Osteoblast (primary cell): Measurements from ENCODE around the gene ELOVL6. TPM values are rescaled to one million over a fixed set of nuclear protein-coding genes. Genes with fewer than 3 reads are reported as not detected.
A peak's percentile ranks its signal among the peaks of the same experiment; 100 is the strongest.

Source experiments
- DNase-seq: peaks from one replicate; pipeline ENCODE4 v3.0.0; 2011; ENCODE audit warnings: low spot score, mixed read lengths; ENCODE audit not compliant: insufficient read length; ENCODE audit errors: missing footprints
- H2AFZ ChIP-seq: 2 replicates; pipeline ENCODE4 v1.6.0; 2011; ENCODE audit warnings: mild to moderate bottlenecking, low read length
- H3K27ac ChIP-seq: 2 replicates; pipeline ENCODE4 v1.5.1; 2011; ENCODE audit warnings: mild to moderate bottlenecking, low read depth, low read length, moderate library complexity
- H3K27me3 ChIP-seq: 2 replicates; pipeline ENCODE4 v1.6.0; 2012; ENCODE audit warnings: mild to moderate bottlenecking, control low read depth, inconsistent platforms, low read length, moderate library complexity; ENCODE audit not compliant: insufficient read depth
- H3K36me3 ChIP-seq: 2 replicates; pipeline ENCODE4 v1.5.1; 2011; ENCODE audit warnings: mild to moderate bottlenecking, low read length, control low read depth, moderate library complexity; ENCODE audit not compliant: insufficient read depth
- H3K4me1 ChIP-seq: 2 replicates; pipeline ENCODE4 v1.5.1; 2011; ENCODE audit warnings: mild to moderate bottlenecking, low read length, control low read depth, moderate library complexity; ENCODE audit not compliant: insufficient read depth
- H3K4me2 ChIP-seq: 2 replicates; pipeline ENCODE4 v1.6.0; 2011; ENCODE audit warnings: mild to moderate bottlenecking, low read length; ENCODE audit not compliant: insufficient read depth
- H3K4me3 ChIP-seq: fragments of 200-600 bp; sonication (generic); 3 replicates; pipeline ENCODE4 v1.5.1; 2012; ENCODE audit warnings: mild to moderate bottlenecking, low read length, inconsistent platforms; ENCODE audit not compliant: insufficient read depth
- H3K79me2 ChIP-seq: 2 replicates; pipeline ENCODE4 v1.6.0; 2012; ENCODE audit warnings: mild to moderate bottlenecking, low read length, control low read depth, inconsistent platforms; ENCODE audit not compliant: insufficient read depth
- H3K9me3 ChIP-seq: 2 replicates; pipeline ENCODE4 v1.5.1; 2011; ENCODE audit warnings: low read depth, low read length, control low read depth
- H4K20me1 ChIP-seq: 2 replicates; pipeline ENCODE4 v1.6.0; 2012; ENCODE audit warnings: mild to moderate bottlenecking, low read length, control low read depth; ENCODE audit not compliant: insufficient read depth
- total RNA-seq: library from RNA; depleted of rRNA; stranded (reverse); fragments of >200 nt; gene quantifications from 2 replicates; pipeline ENCODE4 v1.2.3, GENCODE V29; 2012
- TF ChIP-seq, protein P1 (sequence below): IDR thresholded peaks from 2 replicates; pipeline ENCODE4 v1.5.1; 2011; ENCODE audit warnings: mild to moderate bottlenecking, low read depth, low read length, moderate library complexity; ENCODE audit errors: extremely low read depth

Gene ELOVL6
- total RNA-seq, 1 donor, result 12.7 TPM

DNA sequence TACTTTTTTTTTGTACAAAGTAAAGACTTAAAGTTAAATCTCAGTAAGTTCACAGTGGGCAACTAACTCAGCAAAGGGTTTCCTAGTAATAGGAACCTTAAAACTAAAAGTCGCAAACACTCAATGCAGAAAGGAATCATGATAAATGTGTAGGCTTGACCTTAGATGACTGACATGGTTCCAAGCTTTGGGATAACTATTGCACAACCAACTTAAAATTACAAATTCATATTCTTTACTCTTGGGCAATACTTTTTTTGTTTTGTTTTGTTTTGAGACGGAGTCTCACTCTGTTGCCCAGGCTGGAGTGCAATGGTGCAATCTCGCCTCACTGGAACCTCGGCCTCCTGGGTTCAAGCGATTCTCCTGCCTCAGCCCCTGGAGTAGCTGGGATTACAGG, 8.2 kb downstream of the ELOVL6 start:
- H3K4me2 ChIP-seq, result no peak overlapping the region
- no peak overlapping the region for H3K27ac ChIP-seq
- no peak overlapping the region for H2AFZ ChIP-seq
- H3K36me3 ChIP-seq, result peaks cover 5% of the 10 kb centered on the region
- peaks cover 9% of the 10 kb centered on the region for H3K4me1 ChIP-seq
- H3K4me3 ChIP-seq, result no peak overlapping the region
- no peaks in the 10 kb centered on the region for H4K20me1 ChIP-seq
- H3K9me3 ChIP-seq, result no peaks in the 10 kb centered on the region
- TF ChIP-seq, protein P1, sequence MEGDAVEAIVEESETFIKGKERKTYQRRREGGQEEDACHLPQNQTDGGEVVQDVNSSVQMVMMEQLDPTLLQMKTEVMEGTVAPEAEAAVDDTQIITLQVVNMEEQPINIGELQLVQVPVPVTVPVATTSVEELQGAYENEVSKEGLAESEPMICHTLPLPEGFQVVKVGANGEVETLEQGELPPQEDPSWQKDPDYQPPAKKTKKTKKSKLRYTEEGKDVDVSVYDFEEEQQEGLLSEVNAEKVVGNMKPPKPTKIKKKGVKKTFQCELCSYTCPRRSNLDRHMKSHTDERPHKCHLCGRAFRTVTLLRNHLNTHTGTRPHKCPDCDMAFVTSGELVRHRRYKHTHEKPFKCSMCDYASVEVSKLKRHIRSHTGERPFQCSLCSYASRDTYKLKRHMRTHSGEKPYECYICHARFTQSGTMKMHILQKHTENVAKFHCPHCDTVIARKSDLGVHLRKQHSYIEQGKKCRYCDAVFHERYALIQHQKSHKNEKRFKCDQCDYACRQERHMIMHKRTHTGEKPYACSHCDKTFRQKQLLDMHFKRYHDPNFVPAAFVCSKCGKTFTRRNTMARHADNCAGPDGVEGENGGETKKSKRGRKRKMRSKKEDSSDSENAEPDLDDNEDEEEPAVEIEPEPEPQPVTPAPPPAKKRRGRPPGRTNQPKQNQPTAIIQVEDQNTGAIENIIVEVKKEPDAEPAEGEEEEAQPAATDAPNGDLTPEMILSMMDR, result no peak
- no peak for DNase-seq
- H3K27me3 ChIP-seq, result no peaks in the 10 kb centered on the region
- H3K79me2 ChIP-seq, result peaks cover 65% of the 10 kb centered on the region

DNA sequence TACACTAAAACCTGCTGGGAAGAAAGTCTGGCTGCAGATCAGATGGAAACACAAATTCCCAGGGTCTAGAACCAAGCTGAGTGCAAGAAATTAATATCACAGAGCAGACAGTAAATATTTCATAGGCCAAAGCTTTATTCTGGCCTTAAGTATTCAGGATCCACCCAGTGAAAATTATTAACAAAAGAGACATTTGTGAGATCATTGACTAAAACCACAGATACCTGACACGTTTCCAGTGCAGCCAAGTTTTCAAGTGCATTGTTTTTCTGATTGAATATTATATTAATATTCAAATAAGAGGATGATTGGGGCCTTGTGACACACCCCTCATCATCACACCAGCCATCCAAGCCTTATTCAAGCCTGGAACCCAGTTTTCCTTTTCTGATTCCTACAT, 10.3 kb downstream of the ELOVL6 start:
- Histone ChIP-seq H4K20me1 (peaks cover 3% of the 10 kb centered on the region), H3K36me3 (no peaks in the 10 kb centered on the region), H3K79me2 (peaks cover 67% of the 10 kb centered on the region), H3K4me1 (peaks cover 13% of the 10 kb centered on the region), H3K4me2 (no peak overlapping the region), H3K9me3 (no peaks in the 10 kb centered on the region), H3K27me3 (no peaks in the 10 kb centered on the region), H2AFZ (no peak overlapping the region), H3K27ac (no peak overlapping the region), H3K4me3 (no peak overlapping the region)
- TF ChIP-seq, protein P1, result no peak
- no peak for DNase-seq

DNA sequence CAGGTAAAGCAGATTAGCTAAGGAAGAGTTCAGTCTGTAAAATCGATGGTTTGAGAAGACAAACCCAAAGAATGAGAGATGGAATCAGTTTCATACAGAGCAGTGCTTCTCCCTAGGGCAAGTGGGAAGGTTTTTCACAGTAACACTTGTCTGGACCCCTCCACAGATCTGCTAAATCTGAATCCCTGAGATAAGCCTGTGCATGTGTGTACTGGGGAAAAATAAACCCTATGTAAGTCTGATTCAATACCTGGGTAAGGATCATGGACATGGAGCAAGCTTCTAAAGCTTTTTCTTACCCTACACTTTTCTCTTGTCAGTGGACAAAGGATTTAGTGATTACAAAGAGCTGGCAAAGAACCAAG, 13.6 kb downstream of the ELOVL6 start:
- Histone ChIP-seq H3K9me3 (no peaks in the 10 kb centered on the region), H3K4me1 (peaks cover 13% of the 10 kb centered on the region), H3K4me2 (peak overlapping the region; percentile 34), H4K20me1 (peaks cover 3% of the 10 kb centered on the region), H2AFZ (no peak overlapping the region), H3K4me3 (no peak overlapping the region), H3K27ac (no peak overlapping the region), H3K36me3 (no peaks in the 10 kb centered on the region), H3K79me2 (peaks cover 54% of the 10 kb centered on the region), H3K27me3 (no peaks in the 10 kb centered on the region)
- no peak for DNase-seq
- TF ChIP-seq, protein P1, result no peak

DNA sequence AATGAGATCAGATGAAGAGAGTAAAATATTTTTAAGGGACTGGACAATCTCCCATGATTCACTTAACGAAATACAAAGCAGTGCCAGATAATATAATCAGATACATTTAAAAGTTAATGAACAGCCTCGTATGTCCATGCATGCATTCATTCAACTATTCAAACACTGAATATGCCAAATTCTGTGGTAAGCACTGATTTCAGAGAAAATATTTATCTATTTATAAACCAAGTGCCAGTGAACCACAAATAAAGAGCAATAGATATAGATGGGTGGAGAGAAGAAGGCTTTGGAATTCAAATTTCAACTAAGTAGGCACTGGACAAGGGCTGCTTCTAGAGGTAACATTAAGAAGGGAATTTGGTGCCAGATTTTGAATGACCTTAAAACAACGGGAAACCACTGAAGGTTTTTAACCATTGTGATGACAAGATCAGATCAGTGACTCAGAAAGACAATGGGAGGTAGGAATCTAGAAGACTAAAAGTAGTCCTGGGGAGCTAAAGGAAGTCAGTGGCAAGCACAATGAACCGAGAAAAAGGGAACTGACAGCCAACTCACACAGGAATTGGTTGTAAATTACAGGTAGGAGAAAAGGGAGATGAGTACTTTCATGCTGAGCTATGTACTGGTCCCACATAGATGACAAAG, 14.2 kb downstream of the ELOVL6 start:
- no peak for DNase-seq
- Histone ChIP-seq H3K36me3 (no peaks in the 10 kb centered on the region), H3K9me3 (no peaks in the 10 kb centered on the region), H4K20me1 (peaks cover 3% of the 10 kb centered on the region), H3K27me3 (no peaks in the 10 kb centered on the region), H3K27ac (no peak overlapping the region), H3K4me1 (peaks cover 13% of the 10 kb centered on the region), H3K4me2 (peak overlapping the region; percentile 34), H3K4me3 (no peak overlapping the region), H2AFZ (no peak overlapping the region), H3K79me2 (peaks cover 55% of the 10 kb centered on the region)
- TF ChIP-seq, protein P1, result no peak
